Measurements from ENCODE around the gene PI4KB. TPM values are rescaled to one million over a fixed set of nuclear protein-coding genes. Genes with fewer than 3 reads are reported as not detected.

PI4KB gene
- total RNA-seq, 1 donor from 2014 or later, result 53.7 TPM

- no peak for ATAC-seq
- intact Hi-C loops (cut with DNase I), result no loop called here
- no peak for DNase-seq (ENCODE audit: missing footprints)
Observed at GRCh38 chr1:151347523-151348246, 20.5 kb upstream of the PI4KB start.

- intact Hi-C loops (cut with DNase I), result no loop called here
- peak; percentile 99 for ATAC-seq
- peak; percentile 98 for DNase-seq (ENCODE audit: missing footprints)
Observed at GRCh38 chr1:151346769-151347522, 19.7 kb upstream of the PI4KB start, which contains the start of gene RFX5. Gene RFX5 (minus strand): TSS chr1:151347252. CDS start chr1:151346320, 932 bp downstream.

GRCh38 chr1:151346082-151346768 is 19.0 kb upstream of the PI4KB start:
- ATAC-seq (no peak), DNase-seq (ENCODE audit: missing footprints) (no peak)
- intact Hi-C loops (cut with DNase I), result no loop called here

- no peak for DNase-seq (ENCODE audit: missing footprints)
- ATAC-seq, result no peak
- intact Hi-C loops (cut with DNase I), result no loop called here
Observed at GRCh38 chr1:151344291-151344690, 17.1 kb upstream of the PI4KB start.

- DNase-seq (ENCODE audit: missing footprints) (no peak), ATAC-seq (no peak)
- intact Hi-C loops (cut with DNase I), result no loop called here
Observed at GRCh38 chr1:151343587-151343986, 16.4 kb upstream of the PI4KB start.

GRCh38 chr1:151342569-151342968 is 15.4 kb upstream of the PI4KB start:
- DNase-seq (ENCODE audit: missing footprints) (no peak), ATAC-seq (no peak)
- intact Hi-C loops (cut with DNase I), result no loop called here

- intact Hi-C loops (cut with DNase I), result no loop called here
- no peak for ATAC-seq
- DNase-seq (ENCODE audit: missing footprints), result no peak
Observed at GRCh38 chr1:151342021-151342420, 14.8 kb upstream of the PI4KB start.

- DNase-seq (ENCODE audit: missing footprints) (no peak), ATAC-seq (peak; percentile 82)
- intact Hi-C loops (cut with DNase I), result loop anchor here (2.0 kb wide), 1 partner anchor 38 kb away; no protein-coding TSS in a partner anchor
Observed at GRCh38 chr1:151340870-151341754, 13.9 kb upstream of the PI4KB start.

- ATAC-seq, result no peak
- intact Hi-C loops (cut with DNase I), result no loop called here
- no peak for DNase-seq (ENCODE audit: missing footprints)
Observed at GRCh38 chr1:151336556-151336955, 9.3 kb upstream of the PI4KB start.

- no peak for DNase-seq (ENCODE audit: missing footprints)
- intact Hi-C loops (cut with DNase I), result no loop called here
- no peak for ATAC-seq
Observed at GRCh38 chr1:151334822-151335221, 7.6 kb upstream of the PI4KB start.

GRCh38 chr1:151327903-151328674 is 873 bp upstream of the PI4KB start:
- DNase-seq (ENCODE audit: missing footprints), result no peak
- peak; percentile 21 for ATAC-seq
- intact Hi-C loops (cut with DNase I), result loop anchor here (2.0 to 5.0 kb wide), 2 partner anchors 45 to 131 kb away; partner anchors contain the start of genes PIP5K1A and ZNF687

GRCh38 chr1:151326619-151327222 is 495 bp downstream of the PI4KB start:
- DNase-seq (ENCODE audit: missing footprints), result peak; percentile 75
- peak; percentile 69 for ATAC-seq
- intact Hi-C loops (cut with DNase I), result loop anchor here (2.0 to 5.0 kb wide), 2 partner anchors 44 to 129 kb away; partner anchors contain the start of genes PIP5K1A and ZNF687

- no peak for DNase-seq (ENCODE audit: missing footprints)
- ATAC-seq, result no peak
- intact Hi-C loops (cut with DNase I), result loop anchor here (2.0 to 5.0 kb wide), 2 partner anchors 43 to 129 kb away; partner anchors contain the start of genes PIP5K1A and ZNF687
Observed at GRCh38 chr1:151325646-151326429, 1.4 kb downstream of the PI4KB start.

GRCh38 chr1:151325231-151325630 is 2.0 kb downstream of the PI4KB start:
- intact Hi-C loops (cut with DNase I), result loop anchor here (5.0 kb wide), 1 partner anchor 128 kb away; the partner anchor contains the start of gene PIP5K1A
- no peak for ATAC-seq
- no peak for DNase-seq (ENCODE audit: missing footprints)

GRCh38 chr1:151324390-151324930 is 2.8 kb downstream of the PI4KB start:
- intact Hi-C loops (cut with DNase I), result no loop called here
- ATAC-seq (no peak), DNase-seq (ENCODE audit: missing footprints) (no peak)

GRCh38 chr1:151318975-151319374 is 8.2 kb downstream of the PI4KB start:
- ATAC-seq (no peak), DNase-seq (ENCODE audit: missing footprints) (no peak)
- intact Hi-C loops (cut with DNase I), result no loop called here
